Sigmoid colon (tissue), 4 donors: ENCODE measurements around the gene KCNB1.

ENCODE experiments used
- CTCF ChIP-seq, 4 experiments: fragments of 450-650 bp in 3 of 4; fragments of 200-600 bp in 1 of 4; IDR thresholded peaks; one replicate each; pipeline ENCODE4 v1.5.1; 2016 to 2019; ENCODE audit warnings: antibody characterized with exemption in 4 of 4, mild to moderate bottlenecking in 3 of 4, moderate library complexity in 2 of 4
- EP300 ChIP-seq, 4 donors: sonication (generic); formaldehyde crosslinking; IDR thresholded peaks; one replicate each; pipeline ENCODE4 v1.6.1; 2017; ENCODE audit warnings: antibody characterized with exemption in 4 of 4
- POLR2A ChIP-seq, 2 donors: fragments of 450-650 bp; IDR thresholded peaks; one replicate each; pipeline ENCODE4 v1.6.1; 2016; ENCODE audit warnings: antibody characterized with exemption in 2 of 2, mild to moderate bottlenecking in 2 of 2, moderate library complexity in 2 of 2
- POLR2AphosphoS5 ChIP-seq, 4 donors: sonication (generic); formaldehyde crosslinking; IDR thresholded peaks; one replicate each; pipeline ENCODE4 v1.6.1; 2017; ENCODE audit warnings: antibody characterized with exemption in 4 of 4

GRCh38 chr20:49485563-49485962 is 3.1 kb upstream of the KCNB1 start:
- no peak for TF ChIP-seq POLR2AphosphoS5 (IDR thresholded peaks at IDR 0.05)
- no peak for TF ChIP-seq CTCF (IDR thresholded peaks at IDR 0.05)
- no peak for TF ChIP-seq EP300 (IDR thresholded peaks at IDR 0.05)
- TF ChIP-seq POLR2A (IDR thresholded peaks at IDR 0.05) = no peak
